Stimulated activated CD4-positive, alpha-beta T cell treated with anti-CD3 and anti-CD28 coated beads, TNF-alpha, amount 100 ng/mL, for 48 hours (primary cell): ENCODE data around the gene ZDHHC18.
"Not testable (repeated sequence)": the region's sequence is repeated elsewhere in the genome, so short reads cannot be mapped to it uniquely, and the experiment has no call there.

Experiments
- DNase-seq, 3 donors: peaks; one replicate each; pipeline ENCODE4 v3.0.0-alpha.2; 2020; ENCODE audit warnings: low read depth in 3 of 3

The ZDHHC18 gene

DNA sequence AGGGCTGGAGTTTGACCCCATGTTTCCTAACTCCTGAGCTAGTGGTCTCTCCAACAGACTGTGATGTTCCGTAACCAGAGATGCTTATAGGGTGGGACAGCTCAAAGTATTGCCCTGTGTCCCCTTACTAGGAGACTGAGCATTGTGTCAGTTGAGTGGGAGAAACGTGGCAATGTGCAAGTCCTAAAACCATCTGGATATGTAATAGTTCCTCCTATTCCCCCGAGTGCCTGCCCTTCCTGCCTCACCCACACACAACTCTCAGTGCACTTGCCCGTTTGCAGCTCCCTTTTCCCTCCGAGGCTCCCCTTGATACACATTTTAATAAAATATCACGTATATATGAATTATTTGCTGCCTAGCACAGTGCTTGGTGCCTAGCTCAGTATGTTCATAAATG lies 35.3 kb upstream of the ZDHHC18 start:
- no peak for DNase-seq

DNA sequence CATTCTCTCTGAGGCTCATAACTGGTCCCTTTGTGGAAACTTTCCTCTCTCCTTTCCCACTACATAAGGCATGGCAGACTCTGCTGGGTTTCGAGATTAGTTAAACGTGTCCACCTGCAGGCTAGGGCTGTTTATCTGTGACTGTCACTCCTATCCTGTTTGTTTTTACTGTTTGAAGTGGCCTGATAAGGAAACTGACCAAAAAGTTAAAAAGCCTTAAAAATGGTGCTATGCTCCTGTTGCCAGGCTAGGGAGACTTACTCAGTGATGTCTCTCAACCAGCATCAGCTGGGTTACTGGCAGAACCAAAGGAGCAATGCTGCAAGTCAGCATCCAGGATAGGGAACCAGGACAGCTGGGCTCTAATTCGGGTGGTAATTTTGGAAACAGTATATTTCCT lies 34.9 kb upstream of the ZDHHC18 start:
- DNase-seq = no peak

DNA sequence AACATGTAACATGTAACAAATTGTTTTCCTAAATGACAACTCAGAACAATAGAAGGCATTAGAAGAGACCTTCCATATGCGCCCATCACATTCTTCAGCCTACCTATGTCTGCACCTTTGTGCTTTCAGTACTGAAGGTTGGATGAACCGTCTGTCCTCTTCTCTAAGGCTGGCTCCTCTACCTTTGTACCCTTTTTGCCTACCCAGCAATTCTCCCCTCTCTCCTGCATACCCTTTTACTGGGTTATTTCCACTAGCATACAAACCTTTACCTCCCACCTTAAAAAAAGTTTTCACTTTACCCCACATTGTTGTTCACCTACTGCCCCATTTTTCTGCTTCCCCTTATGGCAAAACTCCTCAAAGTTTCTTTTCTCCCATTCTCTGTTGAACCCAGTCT lies 33.6 kb upstream of the ZDHHC18 start:
- DNase-seq = no peak

DNA sequence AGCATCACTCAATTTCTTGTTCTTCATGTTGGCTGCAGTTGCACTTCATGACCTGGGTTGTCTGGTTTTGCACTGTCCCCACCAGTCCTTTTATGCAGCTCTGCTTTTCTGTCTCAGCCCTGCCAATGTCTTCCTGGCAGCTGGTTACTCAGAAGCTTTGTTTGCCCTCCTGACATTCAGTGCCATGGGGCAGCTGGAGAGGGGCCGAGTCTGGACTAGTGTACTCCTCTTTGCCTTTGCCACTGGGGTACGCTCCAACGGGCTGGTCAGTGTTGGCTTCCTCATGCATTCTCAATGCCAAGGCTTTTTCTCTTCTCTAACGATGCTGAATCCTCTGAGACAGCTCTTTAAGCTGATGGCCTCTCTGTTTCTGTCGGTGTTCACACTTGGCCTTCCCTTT lies 32.1 kb upstream of the ZDHHC18 start:
- DNase-seq = no peak

DNA sequence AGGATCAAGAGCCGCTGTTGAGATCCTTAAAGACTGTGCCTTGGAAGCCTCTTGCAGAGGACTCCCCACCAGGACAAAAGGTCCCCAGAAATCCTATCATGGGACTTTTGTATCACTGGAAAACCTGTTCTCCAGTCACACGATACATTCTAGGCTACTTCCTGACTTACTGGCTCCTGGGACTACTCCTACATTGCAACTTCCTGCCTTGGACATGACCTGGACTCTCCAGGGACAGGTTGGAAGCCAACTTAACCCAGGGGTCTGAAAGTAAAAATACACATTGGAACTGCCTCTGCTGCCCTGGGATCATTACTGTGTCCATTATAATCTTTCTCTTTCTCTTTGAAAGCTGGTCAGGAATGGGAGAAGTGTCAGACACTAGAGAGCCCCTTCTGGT lies 28.9 kb upstream of the ZDHHC18 start:
- no peak for DNase-seq

DNA sequence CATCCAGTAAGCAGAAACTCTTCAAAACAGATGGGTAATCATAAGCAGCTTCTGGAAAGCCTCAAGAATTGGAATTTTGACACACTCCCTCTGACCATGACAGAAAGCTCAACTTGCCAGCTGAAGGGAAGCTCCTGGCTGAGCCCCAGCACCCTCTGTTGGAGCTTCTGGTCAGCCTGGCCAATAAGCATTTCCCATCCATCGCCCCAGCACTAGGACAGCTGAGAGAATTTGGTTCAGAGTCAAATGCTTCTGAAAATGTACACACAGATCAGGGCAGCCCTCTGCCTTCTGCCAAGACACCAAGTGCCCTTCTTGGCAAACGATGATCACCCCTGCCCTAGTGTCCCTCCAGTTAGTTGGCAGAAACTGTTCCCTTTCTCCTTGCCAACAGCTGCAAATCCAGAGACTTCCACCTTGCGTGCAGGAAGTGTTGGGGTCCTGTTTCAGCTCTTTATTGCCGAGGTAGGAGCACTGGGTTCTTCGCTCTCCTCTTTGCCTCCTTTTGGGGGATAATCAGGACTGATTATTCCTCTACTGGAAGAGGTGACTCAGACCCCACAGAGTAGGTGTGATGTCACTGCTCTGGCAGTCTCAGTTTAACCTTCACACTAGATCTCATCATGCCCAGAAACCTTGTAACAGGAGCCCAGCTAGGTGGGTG lies 26.9 kb upstream of the ZDHHC18 start:
- no peak for DNase-seq

DNA sequence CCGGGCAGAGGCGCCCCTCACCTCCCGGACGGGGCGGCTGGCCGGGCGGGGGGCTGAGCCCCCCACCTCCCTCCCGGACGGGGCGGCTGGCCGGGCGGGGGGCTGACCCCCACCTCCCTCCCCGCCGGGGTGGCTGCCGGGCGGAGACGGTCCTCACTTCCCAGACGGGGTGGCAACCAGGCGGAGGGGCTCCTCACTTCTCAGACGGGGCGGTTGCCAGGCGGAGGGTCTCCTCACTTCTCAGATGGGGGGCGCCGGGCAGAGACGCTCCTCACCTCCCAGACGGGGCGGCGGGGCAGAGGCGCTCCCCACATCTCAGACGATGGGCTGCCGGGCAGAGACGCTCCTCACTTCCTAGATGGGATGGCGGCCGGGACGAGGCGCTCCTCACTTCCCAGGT lies 22.6 kb upstream of the ZDHHC18 start:
- DNase-seq = not testable (repeated sequence)

DNA sequence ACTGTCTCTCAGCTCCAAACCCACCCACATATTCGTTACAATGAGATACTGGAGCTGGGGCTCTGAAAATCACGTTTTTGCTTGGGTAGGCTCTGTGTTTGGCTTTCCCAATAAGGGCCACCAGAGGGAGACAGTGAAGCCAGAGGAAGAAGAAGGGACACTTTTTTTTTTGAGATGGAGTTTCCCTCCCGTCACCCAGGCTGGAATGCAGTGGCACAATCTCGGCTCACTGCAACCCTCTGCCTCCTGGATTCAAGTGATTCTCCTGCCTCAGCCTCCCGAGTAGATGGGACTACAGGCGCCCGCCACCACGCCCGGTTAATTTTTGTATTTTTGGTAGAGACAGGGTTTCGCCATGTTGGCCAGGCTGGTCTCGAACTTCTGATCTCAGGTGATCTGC lies 16.4 kb upstream of the ZDHHC18 start:
- peak; percentile 51 to 66 (median 58) for DNase-seq

DNA sequence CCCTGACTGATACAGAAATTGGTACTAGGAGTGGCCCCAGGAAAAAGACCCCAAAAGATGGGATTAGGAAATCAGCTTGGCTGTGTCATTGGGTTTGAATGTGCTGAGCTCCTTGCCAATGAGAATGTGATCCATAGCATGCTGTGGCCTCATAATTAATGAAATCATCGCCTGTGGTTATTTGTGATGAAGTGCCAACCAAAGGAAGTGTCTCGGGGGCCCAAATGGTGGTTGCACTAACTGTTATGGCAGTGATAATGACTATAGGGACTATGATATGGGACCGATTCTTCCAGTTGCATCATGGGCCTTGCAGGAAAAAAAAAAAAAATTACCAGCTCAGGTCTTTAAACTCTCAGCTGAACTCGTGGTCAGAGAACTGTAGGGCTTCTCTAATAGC lies 15.4 kb upstream of the ZDHHC18 start:
- DNase-seq = no peak

DNA sequence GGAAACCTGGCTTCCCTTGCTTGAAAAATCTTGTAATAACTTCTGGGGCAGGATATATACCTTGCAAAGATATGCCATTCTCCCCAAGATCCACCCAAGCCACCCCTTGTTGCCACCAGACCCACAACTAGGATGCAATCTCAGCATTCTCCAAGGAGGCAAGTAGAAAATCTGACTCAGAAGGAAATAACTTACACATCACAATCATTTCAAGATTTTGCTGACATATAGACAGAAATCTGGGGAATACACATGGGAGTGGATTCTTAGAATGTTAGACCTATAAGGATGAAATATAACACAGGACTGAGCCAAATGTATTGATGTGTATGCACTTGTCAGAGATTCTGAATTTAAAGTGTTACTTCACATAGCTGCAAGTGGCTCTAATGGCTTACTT lies 14.8 kb upstream of the ZDHHC18 start:
- DNase-seq = no peak

DNA sequence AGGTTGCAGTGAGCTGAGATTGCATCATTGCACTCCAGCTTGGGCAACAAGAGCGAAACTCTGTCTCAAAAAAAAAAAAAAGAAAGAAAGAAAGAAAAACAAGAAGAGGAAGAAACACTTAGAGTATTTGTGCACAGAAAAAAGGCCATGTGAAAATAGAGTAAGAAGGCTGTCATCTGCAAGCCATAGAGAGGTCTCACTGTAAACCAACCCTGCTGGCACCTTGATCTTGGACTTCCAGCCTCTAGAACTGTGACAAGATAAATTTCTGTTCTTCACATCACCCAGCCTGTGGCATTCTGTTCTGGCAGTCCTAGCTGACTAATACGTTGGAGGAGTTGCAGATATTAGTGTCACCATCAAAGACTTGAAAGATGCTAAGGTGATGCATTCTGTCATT lies 12.1 kb upstream of the ZDHHC18 start:
- DNase-seq = no peak

DNA sequence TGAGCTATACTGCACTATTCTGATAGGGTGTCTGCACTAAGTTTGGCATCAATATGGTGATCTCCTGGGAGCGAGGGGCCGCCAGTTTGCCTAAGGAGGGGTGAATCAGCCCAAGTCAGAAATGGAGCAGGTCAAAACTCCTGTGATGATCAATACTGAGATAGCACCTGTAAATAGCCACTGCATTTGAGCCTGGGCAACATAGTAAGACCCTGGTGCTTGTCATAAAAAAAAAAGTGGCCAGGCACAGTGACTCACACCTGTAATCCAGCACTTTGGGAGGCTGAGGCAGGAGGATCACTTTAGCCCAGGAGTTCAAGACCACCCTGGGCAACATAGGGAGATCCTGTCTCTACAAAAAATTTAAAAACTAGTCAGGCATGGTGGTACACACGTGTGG lies 11.6 kb upstream of the ZDHHC18 start:
- DNase-seq = no peak

DNA sequence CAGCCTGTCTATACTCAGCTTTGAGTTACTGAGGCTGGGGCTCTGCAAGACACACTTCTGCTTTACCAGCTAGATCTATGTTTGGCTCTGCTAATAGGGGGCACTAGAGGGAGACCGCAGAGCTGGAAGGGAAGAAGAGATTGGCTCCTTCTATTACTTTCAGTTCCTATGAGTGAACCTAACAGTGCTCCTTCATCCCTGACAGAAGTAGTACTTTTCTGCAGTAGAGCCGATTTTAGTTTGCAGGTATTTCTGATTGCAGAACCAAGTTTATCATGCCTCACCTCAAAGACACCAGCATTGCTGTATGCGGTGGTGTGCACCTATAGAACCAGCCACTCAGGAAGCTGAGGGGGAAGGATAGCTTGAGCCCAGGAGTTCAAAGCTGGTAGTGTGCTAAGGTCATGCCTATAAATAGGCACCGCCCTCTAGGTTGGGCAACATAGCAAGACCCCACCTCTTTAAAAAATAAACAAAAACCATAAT lies 5.7 kb upstream of the ZDHHC18 start:
- DNase-seq = no peak

DNA sequence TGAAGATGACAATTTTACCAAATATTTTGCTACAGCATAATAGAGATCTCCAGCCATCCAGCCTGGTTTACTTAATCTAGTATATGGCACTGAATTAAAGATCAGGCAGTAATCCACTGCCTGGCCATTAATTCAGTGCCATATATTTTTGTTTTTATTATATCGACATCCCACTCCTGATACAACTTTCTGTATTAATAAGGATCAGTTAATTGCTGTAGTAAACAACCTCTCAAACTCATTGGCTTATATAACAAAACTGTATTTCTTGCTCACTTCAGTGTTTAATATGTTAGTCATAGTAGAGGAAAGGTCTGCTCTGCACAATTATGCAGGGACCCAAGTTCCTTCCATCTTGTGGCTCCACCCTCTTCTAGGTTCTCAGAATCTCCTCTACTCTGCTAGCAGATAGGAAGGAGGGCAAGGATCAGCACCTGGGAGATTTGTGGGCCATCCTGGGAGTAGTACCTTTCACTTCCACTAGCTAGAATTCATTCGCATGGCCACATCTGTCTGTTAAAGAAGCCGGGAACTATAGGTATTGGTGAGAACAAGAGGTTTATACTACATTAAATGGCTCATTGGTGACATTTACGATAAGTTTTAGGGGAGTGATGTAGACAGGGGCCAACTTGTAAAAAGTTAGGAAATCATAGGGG lies 3.6 kb upstream of the ZDHHC18 start:
- no peak for DNase-seq

DNA sequence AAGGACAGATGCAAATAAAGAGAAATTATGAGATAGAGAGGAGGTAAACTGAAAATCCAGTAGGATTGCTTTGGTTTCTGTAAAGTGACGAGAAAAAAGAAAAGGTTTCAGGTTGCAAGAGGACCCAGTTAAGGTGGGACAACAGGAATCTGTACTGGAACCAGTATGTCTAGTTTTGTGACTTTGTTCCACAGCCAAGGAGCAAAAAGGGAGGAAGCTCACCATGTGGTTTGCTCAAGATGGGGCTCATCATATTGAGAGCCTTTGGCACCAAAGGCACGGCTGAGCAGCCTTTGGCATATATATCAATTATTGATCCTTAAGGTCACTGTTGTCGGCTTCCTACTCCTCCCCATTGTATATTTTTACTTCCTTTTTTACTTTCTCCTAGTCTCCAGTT lies 1.8 kb upstream of the ZDHHC18 start:
- DNase-seq = no peak

DNA sequence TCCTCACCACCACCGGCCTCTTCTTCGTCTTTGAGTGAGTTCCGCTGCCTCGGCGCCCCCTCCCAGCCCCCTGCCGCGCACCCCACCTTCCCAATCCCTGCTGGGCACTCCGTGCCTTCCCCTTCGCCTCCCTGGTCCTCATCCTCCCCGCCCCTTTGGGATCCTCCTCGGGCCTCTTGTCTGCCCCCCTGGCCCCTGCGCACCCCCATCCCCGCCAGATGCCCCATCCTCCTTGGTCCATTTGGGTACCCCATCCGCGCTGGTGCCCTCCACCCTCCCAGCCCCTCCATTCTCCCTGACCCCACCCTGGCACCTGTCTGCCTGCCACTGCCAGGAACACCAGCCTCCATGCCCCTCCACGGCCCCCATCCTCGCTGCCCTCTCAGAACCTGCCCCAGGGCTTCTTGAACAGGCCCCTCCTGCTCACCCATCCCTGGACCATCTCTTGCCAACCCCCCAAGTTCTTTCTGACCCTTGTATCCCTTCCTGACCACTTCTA lies 667 bp downstream of the ZDHHC18 start:
- no peak for DNase-seq

DNA sequence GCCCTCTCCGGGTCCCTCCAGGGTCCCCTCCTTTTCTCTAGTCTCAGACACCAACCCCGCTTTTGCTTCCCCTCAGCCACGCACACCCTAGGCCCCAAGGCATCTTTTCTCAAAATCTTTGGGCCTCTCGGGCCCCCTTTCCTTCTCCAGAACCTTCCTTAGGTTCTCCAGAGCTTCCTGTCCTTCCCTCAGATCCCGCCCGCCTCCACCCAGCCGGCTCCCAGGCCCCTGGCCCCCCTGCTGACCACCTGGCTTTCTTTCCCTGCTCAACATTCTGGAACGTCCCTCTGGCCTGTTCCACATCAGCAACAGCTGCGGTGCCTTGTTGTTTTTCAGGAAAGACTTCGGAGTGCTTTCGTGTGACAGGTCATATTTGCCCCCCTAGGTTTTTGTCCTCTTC lies 1.2 kb downstream of the ZDHHC18 start:
- DNase-seq = no peak

DNA sequence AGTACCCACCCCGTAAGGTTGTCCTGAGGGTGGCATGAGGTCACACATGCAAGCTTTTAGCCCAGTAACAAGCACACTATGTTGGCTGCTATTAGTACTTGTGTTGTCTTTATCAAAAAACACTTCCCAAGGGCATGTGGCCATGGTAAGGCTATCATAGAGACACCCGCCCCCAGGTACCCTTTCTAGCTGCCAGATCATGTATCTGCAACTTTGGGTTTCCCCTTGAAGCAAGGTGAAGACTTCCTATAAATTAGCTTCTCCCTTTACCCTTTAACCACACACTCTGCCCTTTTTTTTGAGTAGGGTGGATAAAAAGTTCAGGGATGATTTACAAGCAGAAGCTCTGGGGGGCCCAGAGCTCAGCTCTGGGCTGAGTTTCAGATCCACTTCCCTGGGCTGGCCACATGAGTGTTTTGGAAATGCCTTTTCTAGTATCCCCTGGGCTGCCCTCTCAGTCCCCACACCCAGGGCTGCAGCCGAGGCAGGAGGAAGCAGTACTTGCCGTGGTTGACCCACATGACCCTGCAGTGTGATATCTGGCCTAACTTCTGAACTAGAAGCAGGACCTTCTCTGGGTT lies 2.0 kb downstream of the ZDHHC18 start:
- DNase-seq = no peak

DNA sequence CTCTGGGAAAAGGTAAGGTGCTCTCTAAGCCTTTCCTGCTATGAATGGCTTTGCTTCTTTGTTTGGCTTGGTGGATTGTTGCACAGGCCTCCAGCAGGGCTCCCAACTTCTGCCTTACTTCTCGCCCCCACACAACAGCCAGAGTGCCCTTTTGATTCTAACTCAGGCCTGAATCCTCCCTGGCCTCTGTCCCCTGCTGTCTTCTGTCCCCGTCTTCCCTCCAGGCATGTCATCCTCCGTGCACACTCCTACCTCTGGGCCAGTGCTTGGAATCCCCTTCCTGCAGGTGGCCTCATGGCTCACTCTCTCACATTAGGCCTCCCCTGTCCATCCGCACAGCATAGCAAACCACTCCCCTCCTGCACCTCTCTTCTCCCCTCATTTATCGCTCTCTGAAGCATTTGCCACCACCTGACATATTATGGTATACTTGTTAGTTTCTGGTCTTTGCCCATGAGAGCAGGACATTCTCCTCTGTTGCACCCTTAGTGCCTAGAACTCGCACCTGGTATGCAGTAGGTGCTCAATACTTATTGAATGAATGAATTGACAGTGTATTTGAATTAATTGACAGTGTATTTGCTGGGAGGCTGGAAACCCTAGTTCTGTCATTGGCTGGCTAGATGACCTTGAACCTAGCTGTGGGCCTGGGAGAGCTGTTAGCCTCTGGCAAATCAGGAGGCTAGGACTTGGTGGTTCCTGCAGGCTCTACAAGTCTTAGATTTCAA lies 2.9 kb downstream of the ZDHHC18 start:
- DNase-seq = no peak

DNA sequence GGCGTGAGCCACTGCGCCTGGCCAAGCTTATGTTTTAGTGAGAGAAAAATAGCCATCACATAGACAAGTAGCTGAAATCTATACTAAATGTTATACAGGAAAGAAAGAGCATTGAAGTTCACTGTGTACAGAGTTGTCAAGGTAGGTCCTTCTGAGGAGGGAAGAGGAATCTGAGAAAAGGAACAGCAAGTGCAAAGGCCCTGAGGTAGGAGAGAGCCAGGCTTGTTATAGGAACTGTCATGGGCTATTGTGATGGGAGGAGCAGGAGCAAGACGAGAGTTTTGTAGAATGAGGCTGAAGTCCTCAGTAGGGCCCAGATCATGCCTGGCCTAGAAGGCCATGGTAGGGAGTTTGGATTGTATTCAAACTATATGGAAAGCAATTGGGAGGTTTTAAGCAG lies 4.6 kb downstream of the ZDHHC18 start:
- DNase-seq = no peak

DNA sequence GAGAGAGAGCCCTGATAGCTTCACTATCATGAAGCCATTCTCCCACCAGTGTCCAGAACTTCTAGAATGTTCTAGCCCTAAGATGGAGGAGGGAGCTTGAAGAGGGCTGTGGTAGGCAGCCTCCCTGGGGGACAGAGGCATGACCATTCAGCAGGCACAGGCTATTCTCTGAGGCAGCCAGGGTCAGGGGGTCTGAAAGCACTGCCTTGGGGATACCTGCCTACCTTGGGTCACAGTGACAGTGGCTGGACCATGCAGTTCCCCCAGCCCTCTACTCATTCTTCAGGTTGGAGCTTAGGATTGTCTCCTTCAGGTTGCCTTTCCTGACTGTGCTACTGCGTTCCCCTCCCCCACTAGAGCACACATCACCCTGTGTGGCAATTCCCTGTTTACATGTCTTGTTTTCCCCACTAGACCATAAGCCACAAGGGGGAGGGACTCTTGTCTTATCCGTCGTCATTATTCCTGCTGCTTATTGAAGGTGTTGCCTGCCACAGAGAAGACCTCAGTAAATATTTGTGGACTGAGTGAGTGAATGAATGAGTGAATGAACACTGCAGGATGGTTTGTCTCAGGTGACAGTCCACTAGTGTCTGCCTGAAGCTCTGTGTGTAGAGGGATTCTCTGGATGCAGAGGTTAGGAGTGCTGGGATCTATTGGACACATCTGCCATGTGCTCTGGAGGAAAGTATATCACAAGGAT lies 5.2 kb downstream of the ZDHHC18 start:
- DNase-seq = no peak
